ENCODE data around the gene SMG5. TPM values are rescaled to one million over a fixed set of nuclear protein-coding genes. Genes with fewer than 3 reads are reported as not detected.

The SMG5 gene
- total and polyA plus RNA-seq, 2 experiments from 2014 or later: 54.9 to 65.9 TPM

DNA sequence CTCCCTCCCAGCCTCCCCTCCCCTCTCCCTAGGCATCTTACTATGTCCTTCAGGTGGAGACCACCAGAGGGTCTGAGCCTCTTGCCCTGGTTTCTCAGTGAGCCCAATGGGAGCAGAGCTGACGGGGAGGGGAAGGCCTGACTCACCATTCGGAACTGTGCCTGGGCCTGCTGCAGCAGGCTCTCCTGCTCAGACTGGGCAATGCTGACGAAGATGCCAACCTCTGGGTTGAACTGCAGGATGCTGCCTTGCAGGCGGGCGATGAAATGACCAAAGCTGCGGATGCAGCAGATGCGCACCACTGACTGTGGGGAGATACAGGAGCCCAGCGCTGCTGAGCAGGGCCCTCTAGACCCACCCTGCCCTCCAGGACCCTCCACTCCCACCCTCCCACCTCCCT is 23.8 kb downstream of the SMG5 start:
- Histone ChIP-seq H3K79me2 (no peaks in the 10 kb centered on the region), H4K20me1 (ENCODE audit: insufficient read depth, poor library complexity, severe bottlenecking) (no peaks in the 10 kb centered on the region), H3K36me3 (replicated peaks; ENCODE audit: insufficient read depth, low read depth) (peaks cover 3% of the 10 kb centered on the region), H3K27ac (no peak overlapping the region), H3K9me3 (ENCODE audit: low read depth) (no peaks in the 10 kb centered on the region), H3K9me2 (replicated peaks; ENCODE audit: insufficient read depth) (no peaks in the 10 kb centered on the region), H3K4me2 (no peak overlapping the region), H3K27me3 (no peaks in the 10 kb centered on the region), H3K4me3 (no peak overlapping the region), H3K4me1 (ENCODE audit: insufficient read depth) (no peaks in the 10 kb centered on the region), H2AFZ (no peak overlapping the region)
- DNase-seq (ENCODE audit: low spot score): no peak
- 100% methylated on average over 8 of the region's 8 CpGs for WGBS (ENCODE audit: low lambda C conversion rate, missing lambda C conversion rate)
- TF ChIP-seq, protein P1, sequence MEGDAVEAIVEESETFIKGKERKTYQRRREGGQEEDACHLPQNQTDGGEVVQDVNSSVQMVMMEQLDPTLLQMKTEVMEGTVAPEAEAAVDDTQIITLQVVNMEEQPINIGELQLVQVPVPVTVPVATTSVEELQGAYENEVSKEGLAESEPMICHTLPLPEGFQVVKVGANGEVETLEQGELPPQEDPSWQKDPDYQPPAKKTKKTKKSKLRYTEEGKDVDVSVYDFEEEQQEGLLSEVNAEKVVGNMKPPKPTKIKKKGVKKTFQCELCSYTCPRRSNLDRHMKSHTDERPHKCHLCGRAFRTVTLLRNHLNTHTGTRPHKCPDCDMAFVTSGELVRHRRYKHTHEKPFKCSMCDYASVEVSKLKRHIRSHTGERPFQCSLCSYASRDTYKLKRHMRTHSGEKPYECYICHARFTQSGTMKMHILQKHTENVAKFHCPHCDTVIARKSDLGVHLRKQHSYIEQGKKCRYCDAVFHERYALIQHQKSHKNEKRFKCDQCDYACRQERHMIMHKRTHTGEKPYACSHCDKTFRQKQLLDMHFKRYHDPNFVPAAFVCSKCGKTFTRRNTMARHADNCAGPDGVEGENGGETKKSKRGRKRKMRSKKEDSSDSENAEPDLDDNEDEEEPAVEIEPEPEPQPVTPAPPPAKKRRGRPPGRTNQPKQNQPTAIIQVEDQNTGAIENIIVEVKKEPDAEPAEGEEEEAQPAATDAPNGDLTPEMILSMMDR (IDR thresholded peaks at IDR 0.05; ENCODE audit: poor library complexity): no peak
- TF ChIP-seq EZH2 (IDR thresholded peaks at IDR 0.05; ENCODE audit: borderline replicate concordance): no peak
- no peak for TF ChIP-seq EZH2phosphoT487 (IDR thresholded peaks at IDR 0.05; ENCODE audit: low read depth, severe bottlenecking, unreplicated experiment)

DNA sequence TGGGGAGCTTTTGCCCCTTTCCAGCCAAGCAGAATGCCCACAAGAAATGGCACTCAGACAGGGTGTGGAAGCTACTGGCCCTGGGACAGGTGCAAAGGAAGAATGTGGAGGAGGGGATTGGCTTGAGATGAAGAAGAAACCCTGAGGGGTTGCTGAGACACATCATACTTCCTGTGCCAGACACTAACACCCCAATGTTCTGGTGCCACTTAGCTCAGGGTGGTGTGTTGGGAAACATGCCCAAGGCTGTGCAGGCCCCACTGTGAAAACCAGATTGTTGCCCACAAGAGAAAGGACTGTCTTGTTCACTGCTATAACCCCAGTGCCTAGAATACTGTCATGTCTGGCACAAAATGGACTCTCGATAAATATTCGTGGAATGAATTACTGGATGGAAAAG is 24.9 kb downstream of the SMG5 start:
- Histone ChIP-seq H3K79me2 (no peaks in the 10 kb centered on the region), H3K9me2 (replicated peaks; ENCODE audit: insufficient read depth) (no peaks in the 10 kb centered on the region), H3K4me3 (no peak overlapping the region), H3K4me2 (no peak overlapping the region), H3K27me3 (no peaks in the 10 kb centered on the region), H4K20me1 (ENCODE audit: insufficient read depth, poor library complexity, severe bottlenecking) (no peaks in the 10 kb centered on the region), H2AFZ (no peak overlapping the region), H3K9me3 (ENCODE audit: low read depth) (no peaks in the 10 kb centered on the region), H3K36me3 (replicated peaks; ENCODE audit: insufficient read depth, low read depth) (peaks cover 3% of the 10 kb centered on the region), H3K27ac (no peak overlapping the region), H3K4me1 (ENCODE audit: insufficient read depth) (no peaks in the 10 kb centered on the region)
- DNase-seq (ENCODE audit: low spot score): no peak
- WGBS (ENCODE audit: low lambda C conversion rate, missing lambda C conversion rate): 94% methylated on average over 2 of the region's 2 CpGs
- TF ChIP-seq EZH2phosphoT487 (IDR thresholded peaks at IDR 0.05; ENCODE audit: low read depth, severe bottlenecking, unreplicated experiment) (no peak), EZH2 (IDR thresholded peaks at IDR 0.05; ENCODE audit: borderline replicate concordance) (no peak)
- TF ChIP-seq, protein P1 (IDR thresholded peaks at IDR 0.05; ENCODE audit: poor library complexity): no peak

DNA sequence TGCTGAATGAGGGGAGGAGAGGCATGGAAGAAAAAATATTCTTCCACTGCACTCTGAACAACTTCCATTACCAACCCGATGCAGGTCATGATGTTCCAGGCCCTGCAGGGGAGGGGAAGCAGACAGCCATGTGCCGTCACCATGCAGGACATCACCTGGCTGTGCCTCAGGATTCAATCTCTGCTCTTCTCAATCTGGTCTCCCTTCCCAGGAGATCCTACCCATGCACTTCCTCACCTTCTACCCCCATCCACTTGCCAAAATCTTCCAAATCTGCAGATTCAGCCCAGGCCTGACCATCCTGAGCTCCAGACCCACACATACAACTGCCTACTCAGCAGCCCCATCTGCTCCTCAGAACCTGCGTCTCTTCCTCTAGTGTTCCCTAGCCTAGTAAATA is 29.0 kb downstream of the SMG5 start:
- Histone ChIP-seq H3K27ac (no peak overlapping the region), H4K20me1 (ENCODE audit: insufficient read depth, poor library complexity, severe bottlenecking) (no peaks in the 10 kb centered on the region), H3K9me2 (replicated peaks; ENCODE audit: insufficient read depth) (no peaks in the 10 kb centered on the region), H3K27me3 (no peaks in the 10 kb centered on the region), H3K79me2 (no peaks in the 10 kb centered on the region), H2AFZ (no peak overlapping the region), H3K4me2 (no peak overlapping the region), H3K4me3 (no peak overlapping the region), H3K36me3 (replicated peaks; ENCODE audit: insufficient read depth, low read depth) (peaks cover 3% of the 10 kb centered on the region), H3K9me3 (ENCODE audit: low read depth) (no peaks in the 10 kb centered on the region), H3K4me1 (ENCODE audit: insufficient read depth) (no peaks in the 10 kb centered on the region)
- DNase-seq (ENCODE audit: low spot score): no peak
- TF ChIP-seq, protein P1 (IDR thresholded peaks at IDR 0.05; ENCODE audit: poor library complexity): no peak
- TF ChIP-seq EZH2 (IDR thresholded peaks at IDR 0.05; ENCODE audit: borderline replicate concordance) (no peak), EZH2phosphoT487 (IDR thresholded peaks at IDR 0.05; ENCODE audit: low read depth, severe bottlenecking, unreplicated experiment) (no peak)
- WGBS (ENCODE audit: low lambda C conversion rate, missing lambda C conversion rate): 98% methylated on average over 3 of the region's 3 CpGs

DNA sequence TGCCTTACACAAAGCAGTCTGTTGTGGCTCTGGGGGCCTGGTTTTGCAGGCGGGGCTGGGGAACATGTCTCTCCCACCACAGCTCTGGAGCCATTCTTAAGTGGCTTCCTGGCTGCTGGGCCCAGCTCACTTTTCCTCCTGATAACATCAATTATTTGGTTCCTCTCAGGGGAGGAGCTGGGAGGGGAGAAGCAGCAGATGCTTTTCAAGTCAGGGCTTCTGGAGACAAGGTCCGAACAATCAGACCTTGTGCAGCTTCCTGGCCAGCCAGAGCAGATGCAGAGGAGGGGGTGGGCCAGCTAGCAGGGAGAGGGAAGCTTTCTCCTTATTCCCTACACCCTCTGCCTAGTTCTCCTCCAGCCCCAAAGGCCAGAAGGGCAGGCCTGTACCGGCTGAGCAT is 31.1 kb downstream of the SMG5 start:
- Histone ChIP-seq H3K79me2 (no peaks in the 10 kb centered on the region), H3K27ac (no peak overlapping the region), H3K4me1 (ENCODE audit: insufficient read depth) (no peaks in the 10 kb centered on the region), H4K20me1 (ENCODE audit: insufficient read depth, poor library complexity, severe bottlenecking) (no peaks in the 10 kb centered on the region), H3K9me3 (ENCODE audit: low read depth) (no peaks in the 10 kb centered on the region), H3K27me3 (no peaks in the 10 kb centered on the region), H3K4me3 (no peak overlapping the region), H3K9me2 (replicated peaks; ENCODE audit: insufficient read depth) (no peaks in the 10 kb centered on the region), H3K4me2 (no peak overlapping the region), H2AFZ (no peak overlapping the region), H3K36me3 (replicated peaks; ENCODE audit: insufficient read depth, low read depth) (no peaks in the 10 kb centered on the region)
- WGBS (ENCODE audit: low lambda C conversion rate, missing lambda C conversion rate): 50% methylated on average over 3 of the region's 3 CpGs
- DNase-seq (ENCODE audit: low spot score): no peak
- TF ChIP-seq EZH2phosphoT487 (IDR thresholded peaks at IDR 0.05; ENCODE audit: low read depth, severe bottlenecking, unreplicated experiment): no peak
- TF ChIP-seq EZH2 (IDR thresholded peaks at IDR 0.05; ENCODE audit: borderline replicate concordance): no peak
- TF ChIP-seq, protein P1 (IDR thresholded peaks at IDR 0.05; ENCODE audit: poor library complexity): no peak
